K562 (cell line): ENCODE measurements around the gene SERTAD1. TPM values are rescaled to one million over a fixed set of nuclear protein-coding genes. Genes with fewer than 3 reads are reported as not detected.

Experiments
- ARID3A ChIP-seq: IDR thresholded peaks from 2 replicates; pipeline ENCODE4 v1.6.1; 2012; ENCODE audit warnings: low read depth, low read length, improper control_type of control experiment, borderline replicate concordance
- BACH1 ChIP-seq: fragments of 200-800 bp; sonication (Bioruptor generic); IDR thresholded peaks from 2 replicates; pipeline ENCODE4 v1.6.1; 2016; ENCODE audit warnings: missing genetic modification characterization, missing compliant biosample characterization
- GTF2B ChIP-seq: IDR thresholded peaks from 2 replicates; pipeline ENCODE4 v1.6.1; 2011; ENCODE audit not compliant: insufficient read length; ENCODE audit errors: extremely low read depth
- HIVEP1 ChIP-seq: fragments of 250-450 bp; sonication (Bioruptor Pico); IDR thresholded peaks from 2 replicates; pipeline ENCODE4 v1.4.0; 2020; ENCODE audit warnings: mild to moderate bottlenecking
- KDM2B ChIP-seq: fragments of 250-450 bp; sonication (Bioruptor Pico); IDR thresholded peaks from 2 replicates; pipeline ENCODE4 v1.8.0; 2021; ENCODE audit warnings: mild to moderate bottlenecking, moderate library complexity
- MBD1 ChIP-seq: fragments of 250-450 bp; sonication (Bioruptor Pico); IDR thresholded peaks from 2 replicates; pipeline ENCODE4 v1.8.0; 2022; ENCODE audit warnings: inconsistent platforms
- MTA3 ChIP-seq: fragments of 450-650 bp; formaldehyde crosslinking; IDR thresholded peaks from 2 replicates; pipeline ENCODE4 v1.6.1; 2017; ENCODE audit warnings: mild to moderate bottlenecking, borderline replicate concordance
- NKRF ChIP-seq: fragments of 450-650 bp; IDR thresholded peaks from 2 replicates; pipeline ENCODE4 v1.6.1; 2016; ENCODE audit warnings: borderline replicate concordance
- NR1H2 ChIP-seq: sonication (generic); formaldehyde crosslinking; IDR thresholded peaks from 2 replicates; pipeline ENCODE4 v1.4.0; 2020; ENCODE audit warnings: mild to moderate bottlenecking, missing genetic modification reagents
- OTX1 ChIP-seq: fragments of 450-650 bp; formaldehyde crosslinking; IDR thresholded peaks from 2 replicates; pipeline ENCODE4 v1.4.0; 2022; ENCODE audit warnings: mild to moderate bottlenecking
- PHF8 ChIP-seq: fragments of 200-600 bp; sonication (generic); IDR thresholded peaks from 2 replicates; pipeline ENCODE4 v1.6.1; 2012; ENCODE audit warnings: mixed run types, mild to moderate bottlenecking, inconsistent platforms, low read length, moderate library complexity, borderline replicate concordance
- RHOXF2B ChIP-seq: fragments of 250-450 bp; sonication (Bioruptor Pico); conservative IDR thresholded peaks from 2 replicates; pipeline ENCODE4 v1.5.1; 2021
- SIN3A ChIP-seq, 2 experiments: fragments of 150-350 bp in 1 of 2; IDR thresholded peaks; 2 replicates each; pipeline ENCODE4 v1.6.1; 2011 to 2016; ENCODE audit warnings: borderline replicate concordance in 2 of 2, low read depth in 2 of 2, low read length in 2 of 2, mild to moderate bottlenecking in 2 of 2, moderate library complexity in 2 of 2; ENCODE audit not compliant: control insufficient read depth in 1 of 2
- STAG1 ChIP-seq: sonication (generic); formaldehyde crosslinking; IDR thresholded peaks from 2 replicates; pipeline ENCODE4 v1.5.0; 2020; ENCODE audit warnings: missing genetic modification reagents, borderline replicate concordance
- TEAD2 ChIP-seq: fragments of 450-650 bp; IDR thresholded peaks from 2 replicates; pipeline ENCODE4 v1.6.1; 2016; ENCODE audit warnings: missing genetic modification characterization, control low read depth, missing compliant biosample characterization
- ZHX1 ChIP-seq: fragments of 150-350 bp; conservative IDR thresholded peaks from 2 replicates; pipeline ENCODE4 v1.6.1; 2014; ENCODE audit warnings: low read length
- ZNF408 ChIP-seq: fragments of 250-450 bp; sonication (Bioruptor Pico); IDR thresholded peaks from 2 replicates; pipeline ENCODE4 v1.4.0; 2020; ENCODE audit warnings: low read depth, mild to moderate bottlenecking, moderate library complexity
- polyA plus RNA-seq, 8 experiments: library from polyadenylated mRNA; depleted of rRNA in 4 of 8; stranded (reverse) in 5 of 8; unstranded in 3 of 8; fragments of >200 nt; fragmentation: Nextera tagmentation in 2 of 8; fragmentation: Illumina TruSeq in 1 of 8; extraction: Ambion mirVana in 2 of 8; extraction: Trizol in 1 of 8; gene quantifications; 2 replicates each; pipeline versions ENCODE4 v1.2.1 to v1.2.3, GENCODE V29; 2011 to 2014; ENCODE audit warnings: inconsistent platforms in 1 of 8, missing spikeins in 1 of 8
- total RNA-seq, 7 experiments: library from RNA; depleted of rRNA in 6 of 7; stranded (reverse); fragments of >200 nt in 6 of 7; fragmentation: Illumina TruSeq in 2 of 7; extraction: Trizol in 2 of 7; gene quantifications; 2 replicates each; pipeline versions ENCODE4 v1.2.1 to v1.2.3, GENCODE V29; 2011 to 2021; ENCODE audit warnings: low replicate concordance in 1 of 7

Gene SERTAD1
- total and polyA plus RNA-seq, 9 of the 15 experiments (the other 6 are each of a cell fraction or from before 2014, with no cell fraction given), result 0.15 to 8.7 (median 4.9) TPM

- TF ChIP-seq NKRF, result peak; percentile 35; the same call in 1 of the 2 replicates
- 0 out of 2 replicates have a peak, but pooled peaks have one; percentile 86 for TF ChIP-seq MTA3
- TF ChIP-seq OTX1 (CRISPR knock-in tag), result no peak
- peak; percentile 61; the same call in 1 of the 2 replicates for TF ChIP-seq ZHX1
- TF ChIP-seq ZNF408, result no peak
- no peak for TF ChIP-seq HIVEP1
- TF ChIP-seq STAG1 (CRISPR knock-in tag), result no peak
- TF ChIP-seq GTF2B, result no peak
- no peak for TF ChIP-seq PHF8
- TF ChIP-seq NR1H2 (CRISPR knock-in tag), result no peak
- TF ChIP-seq MBD1 (CRISPR knock-in tag), result no peak
- no peak; the same call in none of the 2 replicates for TF ChIP-seq ARID3A
- no peak for TF ChIP-seq KDM2B (CRISPR knock-in tag)
- peak; percentile 77 for TF ChIP-seq BACH1
- TF ChIP-seq TEAD2, result 0 out of 2 replicates have a peak, but pooled peaks have one; percentile 48
- TF ChIP-seq SIN3A (IDR thresholded peaks at IDR 0.05; ENCODE audit: borderline replicate concordance in 2 of 2, control insufficient read depth in 1 of 2, low read depth in 2 of 2, low read length in 2 of 2), result peak; percentile 25 to 95; a peak in 3 of 4 replicates
- TF ChIP-seq RHOXF2B (CRISPR knock-in tag), result no peak
Observed at GRCh38 chr19:40464059-40465024, 38.5 kb upstream of the SERTAD1 start (continued).
